ENCODE data around the gene SLC9A3.

The SLC9A3 gene

DNA sequence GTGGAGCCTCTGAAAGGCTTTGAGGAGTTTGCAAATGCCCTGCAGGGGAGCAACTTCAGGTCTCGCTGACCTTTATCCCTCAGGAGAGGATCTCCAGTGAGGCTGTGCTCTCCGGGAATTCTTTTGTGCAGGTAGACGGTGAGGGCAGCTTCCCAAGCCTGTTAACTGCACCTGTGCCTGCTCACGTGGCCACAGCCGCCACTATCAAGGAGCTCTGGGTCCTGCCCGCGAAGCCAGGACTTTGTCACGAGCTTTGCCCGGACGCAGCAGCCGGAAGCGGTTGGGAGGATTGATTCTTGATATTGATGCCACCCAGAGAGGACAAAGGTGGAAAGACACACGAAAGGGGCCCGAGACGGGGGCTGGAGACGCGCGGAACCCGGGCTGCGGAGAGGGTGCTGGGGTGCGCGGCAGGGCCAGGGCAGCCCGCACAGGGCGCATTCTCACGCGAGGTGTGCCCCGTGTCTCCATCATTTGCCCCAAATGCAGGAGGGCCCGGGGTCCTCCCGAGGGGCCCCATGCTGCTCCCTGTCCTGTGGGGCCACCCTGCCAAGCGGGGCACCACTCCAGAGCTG is 18.2 kb downstream of the SLC9A3 start:
- DNase-seq (ENCODE audit: low read depth): no peak

GRCh38 chr5:504326-505154 is 19.7 kb downstream of the SLC9A3 start:
- no peak for DNase-seq (ENCODE audit: low read depth)

- no peak for DNase-seq (ENCODE audit: low read depth)
Observed at GRCh38 chr5:502325-503079, 21.7 kb downstream of the SLC9A3 start.

- no peak for DNase-seq (ENCODE audit: low read depth)
Observed at GRCh38 chr5:501831-502184, 22.4 kb downstream of the SLC9A3 start.

DNA sequence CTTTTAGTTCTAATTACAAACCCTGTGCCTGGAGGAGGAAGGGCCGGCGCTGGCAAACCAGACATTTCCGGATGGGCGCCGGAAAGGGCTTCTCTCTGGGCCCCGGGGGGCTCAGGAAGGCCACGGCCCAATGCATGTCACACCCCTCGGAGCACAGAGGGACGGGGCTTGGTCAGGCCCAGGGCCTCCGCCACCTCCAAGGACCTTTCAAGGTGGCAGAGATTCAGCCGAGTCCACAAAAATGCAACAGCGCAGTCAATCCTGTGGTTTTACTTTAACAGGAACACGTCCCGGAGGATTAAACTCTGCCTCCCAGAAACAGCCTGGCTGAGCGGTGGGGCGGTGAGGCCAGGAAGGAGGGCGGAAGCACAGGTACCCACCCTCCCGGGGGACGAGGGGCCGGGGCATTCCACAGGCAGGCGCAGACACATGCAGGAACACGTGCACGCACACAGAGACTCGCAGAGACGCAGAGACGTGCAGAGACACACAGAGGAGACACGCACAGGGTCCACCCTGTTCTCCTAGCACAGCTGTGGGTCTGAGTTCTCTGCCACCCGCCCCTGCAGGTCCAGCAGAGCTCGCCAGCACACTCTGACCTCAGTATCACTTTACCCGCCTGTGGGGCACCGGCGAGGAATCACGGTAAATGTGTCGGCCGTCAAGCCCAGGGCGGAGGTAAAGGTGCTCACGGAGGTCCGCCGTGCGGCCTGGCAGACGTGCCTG is 23.0 kb downstream of the SLC9A3 start:
- DNase-seq (ENCODE audit: low read depth): no peak

- no peak for DNase-seq (ENCODE audit: low read depth)
Observed at GRCh38 chr5:500491-500890, 23.8 kb downstream of the SLC9A3 start.

GRCh38 chr5:499233-500209 is 24.7 kb downstream of the SLC9A3 start:
- DNase-seq (ENCODE audit: low read depth): no peak

- DNase-seq (ENCODE audit: low read depth): no peak
Observed at GRCh38 chr5:497871-498509, 26.3 kb downstream of the SLC9A3 start.

GRCh38 chr5:497090-497700 is 27.1 kb downstream of the SLC9A3 start:
- DNase-seq (ENCODE audit: low read depth): no peak

GRCh38 chr5:496028-496427 is 28.2 kb downstream of the SLC9A3 start:
- no peak for DNase-seq (ENCODE audit: low read depth)

- DNase-seq (ENCODE audit: low read depth): no peak
Observed at GRCh38 chr5:494667-495255, 29.5 kb downstream of the SLC9A3 start.

DNA sequence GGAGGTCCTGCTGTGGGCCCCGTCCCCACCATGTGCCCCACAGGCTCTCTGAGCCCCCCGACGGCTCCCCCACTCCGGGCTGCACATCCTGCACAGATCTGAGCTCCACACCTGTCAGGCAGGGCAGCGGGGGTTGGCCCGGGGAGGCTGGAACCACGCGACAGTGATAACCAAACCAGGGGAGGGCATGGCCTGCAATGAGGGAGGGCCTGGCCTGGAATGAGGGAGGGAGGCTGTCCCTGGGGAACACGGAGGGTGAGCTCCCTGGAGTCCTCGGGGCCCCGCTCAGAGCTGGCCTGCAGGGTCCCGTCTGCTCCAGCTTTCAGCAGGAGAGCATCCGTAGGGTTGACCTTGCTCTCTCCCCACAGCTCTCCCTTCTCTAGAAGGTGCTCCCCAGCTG is 30.5 kb downstream of the SLC9A3 start:
- DNase-seq (ENCODE audit: low read depth): no peak

GRCh38 chr5:493119-493701 is 31.0 kb downstream of the SLC9A3 start:
- no peak for DNase-seq (ENCODE audit: low read depth)

DNA sequence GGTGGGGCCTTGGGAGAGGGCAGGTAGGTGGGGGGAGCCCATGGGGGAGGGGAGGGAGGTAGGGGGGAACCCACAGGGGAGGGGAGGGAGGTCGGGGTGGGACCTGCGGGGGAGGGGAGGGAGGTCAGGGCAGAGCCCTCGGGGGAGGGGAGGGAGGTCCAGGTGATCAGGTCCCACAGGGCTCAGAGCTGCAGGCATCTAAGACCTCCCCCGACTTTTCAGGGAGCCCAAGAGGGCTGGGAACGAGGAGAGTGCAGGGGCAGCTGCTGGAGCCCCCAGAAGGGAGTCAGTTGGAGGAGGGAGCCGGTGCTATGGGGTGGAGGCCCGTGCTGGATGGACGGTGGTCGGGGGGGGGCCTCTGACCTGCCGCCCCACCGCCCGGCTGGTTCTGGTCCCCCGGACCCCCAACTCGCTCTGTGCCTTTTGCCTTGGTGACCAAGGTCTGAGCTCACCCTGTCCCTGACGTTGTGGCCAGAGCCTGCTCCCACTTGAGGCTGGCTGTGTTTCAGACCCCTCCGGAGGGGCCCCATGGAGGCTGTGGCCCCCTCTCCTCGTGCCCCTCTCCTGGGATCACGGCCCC is 31.8 kb downstream of the SLC9A3 start:
- no peak for DNase-seq (ENCODE audit: low read depth)

GRCh38 chr5:491856-492155 is 32.4 kb downstream of the SLC9A3 start:
- no peak for DNase-seq (ENCODE audit: low read depth)

GRCh38 chr5:491119-491855 is 33.0 kb downstream of the SLC9A3 start:
- DNase-seq (ENCODE audit: low read depth): no peak

GRCh38 chr5:490116-491106 is 33.8 kb downstream of the SLC9A3 start:
- DNase-seq (ENCODE audit: low read depth): no peak
